A549 treated with DMSO at 1 μM for 4 hours (cell line): Measurements from ENCODE around the gene CFAP97D1. TPM values are rescaled to one million over a fixed set of nuclear protein-coding genes. Genes with fewer than 3 reads are reported as not detected.

ENCODE experiments used
- total RNA-seq: library from RNA; stranded (reverse); fragments of 200-300 nt; extraction: Qiagen RNA extraction; gene quantifications from 5 replicates; pipeline ENCODE4 v1.2.3, GENCODE V29; 2022; ENCODE audit warnings: low read depth

The CFAP97D1 gene
- total RNA-seq, result not detected in 5 replicates

DNA sequence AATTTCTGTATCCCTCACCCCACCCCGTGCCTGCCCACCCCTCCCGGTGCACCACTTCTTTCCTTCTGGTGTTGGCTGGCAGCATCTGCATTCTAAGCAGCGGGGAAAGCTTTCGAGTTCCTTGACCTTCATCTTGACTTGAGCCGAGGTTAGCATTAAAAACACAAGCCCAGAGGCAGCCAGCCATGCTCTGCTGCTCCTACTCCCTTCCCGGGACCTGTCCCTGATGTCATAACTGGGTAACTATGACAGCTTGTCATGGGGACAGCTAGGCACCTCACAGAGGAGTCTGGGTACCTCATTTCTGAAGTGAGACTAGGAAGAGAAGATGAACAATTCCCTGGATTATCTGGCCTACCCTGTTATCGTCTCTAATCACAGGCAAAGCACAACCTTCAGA is at the start of gene CFAP97D1:
CFAP97D1 (plus strand) TSS at position 301 of the 400 bp plus-strand sequence; CDS start at position 329, 28 bp downstream.

GRCh38 chr17:43758497-43759174 is 21.6 kb upstream of the CFAP97D1 start, which contains the start of gene SOST:
Gene SOST (minus strand): TSS chr17:43758791. CDS start chr17:43758741, 50 bp downstream.

DNA sequence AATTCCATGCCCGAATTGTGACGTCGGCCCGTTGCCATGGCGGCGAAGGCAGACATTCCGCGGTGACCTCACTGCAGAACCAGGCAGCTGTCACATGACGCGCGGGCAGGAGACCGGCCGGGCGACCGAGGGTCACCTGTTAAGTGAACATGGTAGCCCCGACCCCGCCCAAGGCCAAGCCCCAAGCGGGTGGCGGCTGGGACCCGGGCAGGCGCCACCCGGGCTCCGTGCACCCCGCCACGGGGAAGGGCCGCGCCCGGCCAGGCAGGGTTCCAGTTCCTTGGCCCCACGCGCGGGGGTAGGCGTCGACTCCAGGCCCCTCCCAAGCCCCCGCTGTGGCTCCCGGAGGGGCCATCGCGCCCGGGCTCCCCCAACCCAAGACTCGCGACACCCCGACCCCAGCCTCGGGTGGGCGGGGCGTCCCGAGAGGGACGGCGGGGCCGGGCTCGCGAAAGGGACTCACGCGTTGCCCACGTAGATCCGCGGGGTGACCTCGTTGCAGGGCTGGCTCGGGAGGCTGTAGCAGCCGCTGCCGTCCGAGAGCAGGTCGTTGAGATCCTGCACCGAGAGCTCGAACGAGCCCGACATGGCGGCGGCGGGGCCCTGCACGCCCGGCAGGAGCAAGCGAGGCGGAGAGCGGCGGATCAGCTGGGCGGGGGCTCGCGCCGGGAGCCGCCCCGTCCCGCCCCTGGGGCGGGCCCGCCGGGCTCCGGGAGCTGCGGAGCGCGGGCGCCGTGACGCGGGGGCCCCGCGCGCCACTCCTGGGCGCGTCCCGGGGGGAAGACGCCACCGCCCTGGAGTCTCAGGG is 1.7 kb upstream of the CFAP97D1 start, which contains the start of gene DUSP3:
DUSP3 (minus strand) TSS at position 641 of the 808 bp plus-strand sequence; CDS start at position 588, 53 bp downstream.

DNA sequence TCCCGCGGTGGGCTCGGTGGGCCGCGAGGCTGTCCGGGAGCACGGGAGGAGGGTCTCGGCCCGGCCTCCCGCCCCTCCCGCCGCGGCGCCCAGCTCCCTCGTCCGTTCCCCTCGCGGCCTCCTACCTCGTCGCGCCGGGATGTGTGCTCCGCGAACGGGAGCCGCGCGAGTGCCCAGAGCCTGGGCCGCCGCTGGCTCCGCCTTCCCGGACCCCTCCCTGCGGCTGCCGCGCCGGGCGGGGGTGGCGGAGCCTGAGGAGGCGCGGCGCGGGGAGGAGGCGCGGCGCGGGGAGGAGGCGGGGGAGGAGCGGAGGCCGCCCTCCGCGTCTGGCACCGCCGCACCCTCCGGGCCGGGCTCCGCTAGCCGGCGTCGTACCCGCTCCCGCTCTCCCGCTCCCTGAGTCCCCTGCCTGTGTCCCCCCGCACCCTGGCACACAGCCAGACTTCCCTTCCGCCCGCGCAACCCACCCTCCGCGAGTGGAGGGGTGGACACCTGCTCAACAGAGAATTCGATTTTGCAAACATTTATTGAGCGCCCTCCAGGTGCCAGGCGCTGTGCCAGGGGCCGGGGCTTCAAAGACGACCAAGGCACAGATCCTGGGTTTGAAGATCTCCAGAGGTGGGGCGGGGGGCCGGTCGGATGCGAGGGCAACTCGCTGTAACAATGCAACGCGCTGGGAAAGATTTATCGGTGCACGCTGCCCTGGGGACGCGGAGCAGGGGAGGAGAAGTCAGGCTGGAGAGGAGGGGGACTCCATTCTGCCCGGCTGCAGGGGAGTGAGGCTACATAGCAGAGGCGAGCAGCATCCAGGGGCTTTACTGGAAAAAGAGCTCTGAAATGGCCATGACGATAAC is 53.0 kb downstream of the CFAP97D1 start, which contains the start of gene MPP3:
MPP3 (minus strand) TSS at position 171 of the 854 bp plus-strand sequence. CDS start 1,240 bp downstream, outside the sequence.

Other genes starting within 250 kb of the CFAP97D1 start
- gene ETV4, start 234.1 kb upstream of the CFAP97D1 start, total RNA-seq, result 43.0 to 50.1 TPM (median 48.1 TPM) in 5 replicates
- not detected in 5 replicates for gene MEOX1, start 118.5 kb upstream of the CFAP97D1 start, total RNA-seq
- not detected in 5 replicates for gene SOST, start 21.6 kb upstream of the CFAP97D1 start, total RNA-seq
- gene DUSP3, start 1.5 kb upstream of the CFAP97D1 start, total RNA-seq, result 62.4 to 69.0 TPM (median 67.2 TPM) in 5 replicates
- gene MPP3, start 52.7 kb downstream of the CFAP97D1 start, total RNA-seq, result 17.6 to 20.7 TPM (median 19.4 TPM) in 5 replicates
- gene CD300LG, start 66.7 kb downstream of the CFAP97D1 start, total RNA-seq, result not detected in 5 replicates
- gene MPP2, start 127.1 kb downstream of the CFAP97D1 start, total RNA-seq, result 1.7 to 3.2 TPM (median 2.1 TPM) in 5 replicates
- not detected in 5 replicates for gene PPY, start 162.0 kb downstream of the CFAP97D1 start, total RNA-seq
- gene PYY, start 173.5 kb downstream of the CFAP97D1 start, total RNA-seq, result 0.17 TPM in 1 of 5 replicates, not detected in the others
- 0.77 to 1.4 TPM (median 1.0 TPM) in 5 replicates for gene NAGS, start 224.2 kb downstream of the CFAP97D1 start, total RNA-seq
- gene TMEM101, start 234.5 kb downstream of the CFAP97D1 start, total RNA-seq, result 27.4 to 33.5 TPM (median 29.9 TPM) in 5 replicates